HCT116 (cell line): ENCODE measurements around the gene C1QTNF3.

Experiments used
- ATF3 ChIP-seq: IDR thresholded peaks from 2 replicates; pipeline ENCODE4 v1.6.1; 2012
- CEBPB ChIP-seq: IDR thresholded peaks from 2 replicates; pipeline ENCODE4 v1.6.1; 2012; ENCODE audit warnings: low read depth
- EZH2 ChIP-seq: fragments of 200-600 bp; sonication (generic); IDR thresholded peaks from 2 replicates; pipeline ENCODE4 v1.6.1; 2017; ENCODE audit warnings: antibody characterized with exemption, mixed run types
- EZH2phosphoT487 ChIP-seq: fragments of 200-600 bp; IDR thresholded peaks from 2 replicates; pipeline ENCODE4 v1.6.1; 2018; ENCODE audit warnings: antibody characterized with exemption, borderline replicate concordance
- POLR2A ChIP-seq: IDR thresholded peaks from 2 replicates; pipeline ENCODE4 v1.7.0; 2011; ENCODE audit warnings: borderline replicate concordance; ENCODE audit not compliant: insufficient read depth, insufficient read length; ENCODE audit errors: extremely low read depth
- POLR2AphosphoS5 ChIP-seq: IDR thresholded peaks from 2 replicates; pipeline ENCODE4 v1.6.1; 2011; ENCODE audit warnings: mild to moderate bottlenecking, low read depth, low read length, moderate library complexity
- RAD21 ChIP-seq: IDR thresholded peaks from 2 replicates; pipeline ENCODE4 v1.6.1; 2012; ENCODE audit warnings: low read depth, mild to moderate bottlenecking
- SP1 ChIP-seq: IDR thresholded peaks from 2 replicates; pipeline ENCODE4 v1.6.1; 2012; ENCODE audit warnings: low read depth
- SRF ChIP-seq: IDR thresholded peaks from 2 replicates; pipeline ENCODE4 v1.6.1; 2012; ENCODE audit warnings: low read depth
- TCF7L2 ChIP-seq: IDR thresholded peaks from 2 replicates; pipeline ENCODE4 v1.7.0; 2011; ENCODE audit warnings: borderline replicate concordance, inconsistent platforms; ENCODE audit not compliant: insufficient read depth, insufficient read length; ENCODE audit errors: extremely low read depth
- YY1 ChIP-seq: IDR thresholded peaks from 2 replicates; pipeline ENCODE4 v1.6.1; 2011; ENCODE audit warnings: low read length, low read depth, moderate library complexity, mild to moderate bottlenecking; ENCODE audit not compliant: insufficient replicate concordance; ENCODE audit errors: extremely low read depth
- ZNF274 ChIP-seq: fragments of 200-500 bp; sonication (Bioruptor generic); IDR thresholded peaks from 2 replicates; pipeline ENCODE4 v1.6.1; 2014; ENCODE audit warnings: mild to moderate bottlenecking, low read depth, low read length, inconsistent platforms
- TF ChIP-seq, protein P1 (sequence below), 3 experiments: fragments of 200-600 bp in 1 of 3; sonication (generic) in 1 of 3; IDR thresholded peaks in 2 of 3; conservative IDR thresholded peaks in 1 of 3; 2 replicates each; pipeline ENCODE4 v1.5.1; 2012 to 2017; ENCODE audit warnings: low read depth in 2 of 3, low read length in 2 of 3, antibody characterized with exemption in 1 of 3, borderline replicate concordance in 1 of 3, control low read depth in 1 of 3, mild to moderate bottlenecking in 1 of 3, mixed read lengths in 1 of 3, mixed run types in 1 of 3, moderate library complexity in 1 of 3; ENCODE audit not compliant: insufficient read depth in 1 of 3

DNA sequence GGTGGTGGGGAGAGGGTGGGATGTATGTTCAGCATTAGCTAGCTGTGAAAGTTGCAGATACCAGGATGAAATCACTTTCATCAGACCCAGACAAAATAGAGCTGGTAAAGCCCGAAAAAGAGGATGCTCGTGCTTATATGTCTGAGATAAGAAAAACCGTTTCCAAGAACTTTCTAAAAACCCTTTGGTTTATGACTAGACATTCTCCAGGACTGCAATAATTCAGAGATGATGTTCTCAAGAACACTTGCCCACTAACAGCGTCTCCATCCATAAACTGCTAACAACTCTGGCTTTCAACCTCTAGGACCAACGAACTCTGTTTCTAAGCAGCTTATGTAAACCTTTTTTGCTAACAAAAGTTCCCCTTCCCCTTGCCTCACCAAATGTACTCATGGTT, 26.8 kb downstream of the C1QTNF3 start:
- TF ChIP-seq POLR2AphosphoS5 (no peak), TCF7L2 (no peak), SP1 (no peak), EZH2phosphoT487 (no peak), POLR2A (no peak), RAD21 (no peak), EZH2 (no peak), ATF3 (no peak), YY1 (no peak), SRF (no peak), CEBPB (no peak), ZNF274 (no peak)
- TF ChIP-seq, protein P1, sequence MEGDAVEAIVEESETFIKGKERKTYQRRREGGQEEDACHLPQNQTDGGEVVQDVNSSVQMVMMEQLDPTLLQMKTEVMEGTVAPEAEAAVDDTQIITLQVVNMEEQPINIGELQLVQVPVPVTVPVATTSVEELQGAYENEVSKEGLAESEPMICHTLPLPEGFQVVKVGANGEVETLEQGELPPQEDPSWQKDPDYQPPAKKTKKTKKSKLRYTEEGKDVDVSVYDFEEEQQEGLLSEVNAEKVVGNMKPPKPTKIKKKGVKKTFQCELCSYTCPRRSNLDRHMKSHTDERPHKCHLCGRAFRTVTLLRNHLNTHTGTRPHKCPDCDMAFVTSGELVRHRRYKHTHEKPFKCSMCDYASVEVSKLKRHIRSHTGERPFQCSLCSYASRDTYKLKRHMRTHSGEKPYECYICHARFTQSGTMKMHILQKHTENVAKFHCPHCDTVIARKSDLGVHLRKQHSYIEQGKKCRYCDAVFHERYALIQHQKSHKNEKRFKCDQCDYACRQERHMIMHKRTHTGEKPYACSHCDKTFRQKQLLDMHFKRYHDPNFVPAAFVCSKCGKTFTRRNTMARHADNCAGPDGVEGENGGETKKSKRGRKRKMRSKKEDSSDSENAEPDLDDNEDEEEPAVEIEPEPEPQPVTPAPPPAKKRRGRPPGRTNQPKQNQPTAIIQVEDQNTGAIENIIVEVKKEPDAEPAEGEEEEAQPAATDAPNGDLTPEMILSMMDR (IDR thresholded peaks at IDR 0.05 in 2 of 3, conservative IDR thresholded peaks at IDR 0.05 in 1 of 3; ENCODE audit: borderline replicate concordance in 1 of 3, insufficient read depth in 1 of 3, low read depth in 2 of 3, low read length in 2 of 3), result no peak
